IMR-90 (cell line): ENCODE results near the gene CRYBA2.

Source experiments
- BHLHE40 ChIP-seq: fragments of 150-350 bp; IDR thresholded peaks from 2 replicates; pipeline ENCODE4 v1.6.1; 2016; ENCODE audit warnings: mild to moderate bottlenecking, low read depth, low read length
- CEBPB ChIP-seq: IDR thresholded peaks from 2 replicates; pipeline ENCODE4 v1.6.1; 2012; ENCODE audit warnings: low read depth, low read length, improper control_type of control experiment
- CHD1 ChIP-seq: IDR thresholded peaks from 2 replicates; pipeline ENCODE4 v1.6.1; 2012; ENCODE audit warnings: low read depth, low read length, improper control_type of control experiment
- CTCF ChIP-seq: conservative IDR thresholded peaks from 2 replicates; pipeline ENCODE4 v1.5.1; 2012; ENCODE audit warnings: mild to moderate bottlenecking, low read depth, low read length, improper control_type of control experiment
- MAFK ChIP-seq: IDR thresholded peaks from 2 replicates; pipeline ENCODE4 v1.6.1; 2012; ENCODE audit warnings: low read depth, low read length, improper control_type of control experiment
- MXI1 ChIP-seq: IDR thresholded peaks from 2 replicates; pipeline ENCODE4 v1.6.1; 2012; ENCODE audit warnings: low read depth, mild to moderate bottlenecking, low read length, moderate library complexity, borderline replicate concordance
- NFE2L2 ChIP-seq: fragments of 150-350 bp; IDR thresholded peaks from 2 replicates; pipeline ENCODE4 v1.6.1; 2016; ENCODE audit warnings: low read depth, mild to moderate bottlenecking, low read length
- POLR2A ChIP-seq: IDR thresholded peaks from 2 replicates; pipeline ENCODE4 v1.6.1; 2012; ENCODE audit warnings: mild to moderate bottlenecking, low read depth, low read length
- RAD21 ChIP-seq: IDR thresholded peaks from 2 replicates; pipeline ENCODE4 v1.6.1; 2012; ENCODE audit warnings: low read length, improper control_type of control experiment
- RCOR1 ChIP-seq: IDR thresholded peaks from 2 replicates; pipeline ENCODE4 v1.6.1; 2012; ENCODE audit warnings: mild to moderate bottlenecking, low read length, improper control_type of control experiment; ENCODE audit not compliant: insufficient replicate concordance
- RFX5 ChIP-seq: IDR thresholded peaks from 2 replicates; pipeline ENCODE4 v1.8.0; 2012; ENCODE audit warnings: low read depth, mild to moderate bottlenecking, low read length, moderate library complexity
- SMC3 ChIP-seq: fragments of 150-350 bp; IDR thresholded peaks from 2 replicates; pipeline ENCODE4 v1.6.1; 2016; ENCODE audit warnings: low read depth, mild to moderate bottlenecking, antibody characterized with exemption, low read length, moderate library complexity
- TF ChIP-seq, protein P1 (sequence below): fragments of 150-350 bp; IDR thresholded peaks from 2 replicates; pipeline ENCODE4 v1.6.1; 2017; ENCODE audit warnings: mild to moderate bottlenecking, antibody characterized with exemption, low read length, low read depth
- TF ChIP-seq, protein P2 (sequence below): fragments of 150-350 bp; IDR thresholded peaks from 2 replicates; pipeline ENCODE4 v1.6.1; 2016; ENCODE audit warnings: low read depth, mild to moderate bottlenecking, low read length, moderate library complexity, borderline replicate concordance

DNA sequence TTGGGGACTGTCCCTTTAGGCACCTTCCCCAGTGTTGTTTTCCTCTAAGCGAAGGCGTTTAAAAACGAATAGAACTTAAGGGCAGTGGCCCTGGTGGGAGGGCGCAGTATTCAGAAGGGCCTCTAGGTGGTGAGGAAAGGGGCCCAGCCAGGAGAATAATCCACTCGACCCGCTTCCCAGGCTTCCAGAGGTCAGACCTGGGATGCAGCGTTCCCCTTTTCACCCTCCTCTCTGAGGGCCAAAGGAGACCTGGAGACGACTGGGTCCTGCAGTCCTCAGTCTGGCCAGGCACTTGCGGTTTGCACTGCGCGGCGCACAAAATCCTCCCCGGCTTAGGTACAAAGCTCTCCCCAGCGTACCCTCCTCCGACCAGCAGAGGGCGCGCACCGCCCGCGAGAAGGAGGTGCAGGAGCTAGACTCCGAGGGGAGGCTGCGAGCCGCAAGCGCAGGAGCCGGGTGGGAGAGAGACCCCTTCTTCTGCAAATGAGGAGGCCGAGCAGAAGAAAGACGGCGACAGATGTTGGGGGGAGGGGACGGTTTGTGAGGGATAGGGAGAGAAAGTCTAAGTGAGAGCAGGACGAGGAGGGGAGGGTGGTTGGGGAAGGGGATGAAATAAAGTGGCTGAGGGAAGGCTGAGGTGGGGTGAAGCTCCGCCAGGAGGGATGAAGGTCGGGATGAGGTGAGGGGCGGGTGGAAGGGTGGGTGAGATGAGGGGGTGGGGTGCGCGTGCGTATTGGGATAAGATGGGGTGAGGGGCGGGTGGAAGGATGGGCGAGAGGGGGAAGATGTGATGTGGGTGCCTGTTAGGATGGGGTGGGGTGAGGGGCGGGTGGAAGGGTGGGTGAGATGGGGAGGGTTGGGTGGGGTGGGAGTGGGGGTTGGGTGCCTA lies 13.1 kb downstream of the CRYBA2 start:
- TF ChIP-seq CEBPB (no peak), POLR2A (no peak), CTCF (peak; percentile 72), MXI1 (no peak), SMC3 (peak; percentile 41), CHD1 (no peak), NFE2L2 (no peak), RAD21 (peak; percentile 59), RFX5 (no peak), BHLHE40 (no peak), RCOR1 (no peak), MAFK (no peak)
- TF ChIP-seq, protein P1, sequence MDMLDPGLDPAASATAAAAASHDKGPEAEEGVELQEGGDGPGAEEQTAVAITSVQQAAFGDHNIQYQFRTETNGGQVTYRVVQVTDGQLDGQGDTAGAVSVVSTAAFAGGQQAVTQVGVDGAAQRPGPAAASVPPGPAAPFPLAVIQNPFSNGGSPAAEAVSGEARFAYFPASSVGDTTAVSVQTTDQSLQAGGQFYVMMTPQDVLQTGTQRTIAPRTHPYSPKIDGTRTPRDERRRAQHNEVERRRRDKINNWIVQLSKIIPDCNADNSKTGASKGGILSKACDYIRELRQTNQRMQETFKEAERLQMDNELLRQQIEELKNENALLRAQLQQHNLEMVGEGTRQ = no peak
- TF ChIP-seq, protein P2, sequence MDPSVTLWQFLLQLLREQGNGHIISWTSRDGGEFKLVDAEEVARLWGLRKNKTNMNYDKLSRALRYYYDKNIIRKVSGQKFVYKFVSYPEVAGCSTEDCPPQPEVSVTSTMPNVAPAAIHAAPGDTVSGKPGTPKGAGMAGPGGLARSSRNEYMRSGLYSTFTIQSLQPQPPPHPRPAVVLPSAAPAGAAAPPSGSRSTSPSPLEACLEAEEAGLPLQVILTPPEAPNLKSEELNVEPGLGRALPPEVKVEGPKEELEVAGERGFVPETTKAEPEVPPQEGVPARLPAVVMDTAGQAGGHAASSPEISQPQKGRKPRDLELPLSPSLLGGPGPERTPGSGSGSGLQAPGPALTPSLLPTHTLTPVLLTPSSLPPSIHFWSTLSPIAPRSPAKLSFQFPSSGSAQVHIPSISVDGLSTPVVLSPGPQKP = no peak
